ENCODE measurements around the gene FCHO1.
"Not testable (repeated sequence)": the region's sequence is repeated elsewhere in the genome, so short reads cannot be mapped to it uniquely, and the experiment has no call there.

FCHO1 gene

DNA sequence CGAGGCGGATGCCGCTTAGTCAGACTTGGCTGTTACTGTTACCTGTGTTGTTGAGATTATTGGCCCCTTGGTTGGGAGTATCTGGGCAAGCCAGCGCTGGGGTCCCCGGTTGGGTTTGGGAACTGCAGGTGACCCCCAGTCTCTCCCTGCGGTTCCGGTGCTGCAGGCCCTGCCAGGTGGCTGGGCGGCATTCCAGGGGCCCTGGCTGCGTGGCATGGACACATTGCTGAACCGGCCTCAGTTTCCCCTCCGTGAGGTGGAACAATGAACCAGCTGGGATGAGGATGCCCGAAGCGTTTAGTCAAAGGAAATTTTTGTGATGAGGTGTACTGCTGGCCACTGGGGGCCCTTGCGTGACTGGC, 44.2 kb downstream of the FCHO1 start:
- no peak for DNase-seq (ENCODE audit: low read depth)

DNA sequence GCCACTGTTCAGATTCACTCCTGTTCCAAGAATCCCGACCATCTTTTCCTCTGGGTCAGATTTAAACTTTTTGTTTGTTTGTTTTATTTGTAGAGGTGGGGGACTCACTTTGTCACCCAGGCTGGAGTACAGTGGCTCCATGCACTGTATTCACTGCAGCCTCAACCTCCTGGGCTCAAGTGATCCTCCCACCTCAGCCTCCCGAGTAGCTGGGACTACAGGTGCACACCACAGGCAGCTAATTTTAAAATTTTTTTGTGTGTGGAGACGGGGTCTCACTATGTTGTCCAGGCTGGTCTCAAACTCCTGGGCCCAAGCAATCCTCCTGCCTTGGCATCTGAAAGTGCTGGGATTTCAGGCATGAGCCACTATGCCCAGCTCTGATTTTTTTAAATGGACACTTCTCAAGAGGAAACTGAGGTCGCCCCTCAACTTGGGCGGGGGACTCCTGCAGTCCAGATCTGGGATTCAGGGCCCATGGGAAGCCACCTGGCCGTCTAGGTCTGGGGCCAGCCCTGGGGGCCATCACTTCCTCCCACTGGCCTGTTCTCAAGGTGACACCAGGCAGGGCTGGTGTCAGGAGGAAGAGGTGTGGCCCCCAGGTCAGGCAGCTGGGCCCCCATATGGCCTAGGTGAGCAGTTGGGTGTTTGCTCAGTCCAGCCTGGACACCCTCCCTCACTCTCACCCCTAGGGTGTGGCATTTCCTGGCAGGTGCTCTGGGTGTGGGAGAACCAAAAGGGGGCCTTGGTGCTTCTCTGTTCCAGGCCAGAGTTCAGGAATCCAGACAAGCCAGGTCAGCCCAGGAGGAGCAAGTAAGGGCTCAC, 44.9 kb downstream of the FCHO1 start:
- DNase-seq (ENCODE audit: low read depth), result no peak

DNA sequence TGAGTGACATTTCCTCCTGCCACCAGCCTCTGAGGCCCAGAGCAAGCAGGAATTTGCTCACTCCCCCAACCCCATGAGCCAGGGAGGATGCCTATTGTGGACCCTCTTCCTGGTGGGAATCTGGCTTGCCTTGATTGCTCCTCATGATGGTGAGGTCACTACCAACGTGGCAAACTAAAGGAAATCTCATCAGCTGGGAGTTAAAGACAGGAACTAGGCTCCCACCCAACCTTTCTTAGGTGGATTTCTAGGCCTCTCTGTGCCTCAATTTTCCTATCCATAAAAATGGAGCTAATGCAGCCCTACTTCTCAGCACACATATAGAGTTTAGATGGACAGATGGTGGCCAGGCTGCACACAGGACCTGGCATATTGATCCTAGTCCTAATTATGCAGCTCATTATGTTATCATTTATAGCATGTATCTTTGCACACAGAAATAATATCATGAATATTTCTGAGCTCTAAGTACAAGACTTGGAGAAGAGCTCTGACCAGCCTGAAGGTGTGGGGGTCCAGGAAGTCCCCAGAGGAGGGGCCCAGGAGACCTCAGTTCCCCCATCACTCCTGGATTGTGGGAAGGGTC, 45.7 kb downstream of the FCHO1 start:
- no peak for DNase-seq (ENCODE audit: low read depth)

DNA sequence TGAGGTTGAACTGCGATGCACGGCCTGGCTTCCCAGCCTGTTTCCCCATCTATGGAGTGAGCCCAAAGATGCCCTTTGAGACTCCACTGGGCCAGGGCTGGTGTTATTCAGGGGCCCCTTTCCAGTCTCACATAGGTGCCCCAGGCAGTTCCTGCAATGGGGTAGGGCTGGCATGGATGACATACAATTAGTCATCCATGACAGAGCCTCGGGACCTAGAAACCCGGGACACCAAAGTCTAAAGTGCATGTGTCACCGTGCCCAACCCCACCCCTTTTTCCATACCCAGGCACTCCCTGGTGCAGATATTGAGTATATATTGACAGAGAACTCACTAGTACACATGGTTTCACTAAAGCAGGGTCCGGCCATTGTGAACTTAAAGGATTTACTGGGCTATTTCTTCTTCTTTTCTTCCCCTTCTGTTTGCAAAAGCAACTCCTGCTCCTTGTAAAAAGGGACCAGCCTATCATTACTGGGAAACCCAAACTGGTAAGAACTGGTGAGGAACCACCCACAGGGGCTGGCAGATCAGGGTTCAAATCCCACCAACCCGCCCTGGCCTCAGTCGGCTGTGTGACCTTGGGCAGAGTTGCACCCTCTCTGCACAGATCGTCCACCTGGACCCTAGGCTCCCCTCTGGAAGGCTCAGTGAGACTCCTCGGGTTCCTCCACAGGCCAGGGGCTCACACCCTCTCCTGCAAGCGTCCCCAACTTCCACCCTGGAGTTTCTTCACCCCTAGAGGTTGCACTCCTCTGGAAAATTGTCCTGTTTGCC, 46.3 kb downstream of the FCHO1 start:
- peak; percentile 25 for DNase-seq (ENCODE audit: low read depth)

DNA sequence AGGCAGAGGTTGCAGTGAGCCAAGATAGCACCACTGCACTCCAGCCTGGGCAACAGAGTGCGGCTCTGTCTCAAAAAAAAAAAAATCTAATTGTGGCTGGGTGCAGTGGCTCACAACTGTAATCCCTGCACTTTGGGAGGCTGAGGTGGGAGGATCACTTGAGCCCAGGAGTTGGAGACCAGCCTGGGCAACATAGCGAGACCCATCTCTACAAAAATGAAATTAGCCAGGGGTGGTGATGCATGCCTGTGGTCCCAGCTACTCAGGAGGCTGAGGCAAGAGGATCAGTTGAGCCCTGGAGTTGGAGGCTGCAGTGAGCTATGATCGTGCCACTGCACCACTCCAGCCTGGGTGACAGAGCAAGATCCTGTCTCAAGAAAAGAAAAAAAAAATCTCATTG, 47.3 kb downstream of the FCHO1 start:
- DNase-seq (ENCODE audit: low read depth), result not testable (repeated sequence)

DNA sequence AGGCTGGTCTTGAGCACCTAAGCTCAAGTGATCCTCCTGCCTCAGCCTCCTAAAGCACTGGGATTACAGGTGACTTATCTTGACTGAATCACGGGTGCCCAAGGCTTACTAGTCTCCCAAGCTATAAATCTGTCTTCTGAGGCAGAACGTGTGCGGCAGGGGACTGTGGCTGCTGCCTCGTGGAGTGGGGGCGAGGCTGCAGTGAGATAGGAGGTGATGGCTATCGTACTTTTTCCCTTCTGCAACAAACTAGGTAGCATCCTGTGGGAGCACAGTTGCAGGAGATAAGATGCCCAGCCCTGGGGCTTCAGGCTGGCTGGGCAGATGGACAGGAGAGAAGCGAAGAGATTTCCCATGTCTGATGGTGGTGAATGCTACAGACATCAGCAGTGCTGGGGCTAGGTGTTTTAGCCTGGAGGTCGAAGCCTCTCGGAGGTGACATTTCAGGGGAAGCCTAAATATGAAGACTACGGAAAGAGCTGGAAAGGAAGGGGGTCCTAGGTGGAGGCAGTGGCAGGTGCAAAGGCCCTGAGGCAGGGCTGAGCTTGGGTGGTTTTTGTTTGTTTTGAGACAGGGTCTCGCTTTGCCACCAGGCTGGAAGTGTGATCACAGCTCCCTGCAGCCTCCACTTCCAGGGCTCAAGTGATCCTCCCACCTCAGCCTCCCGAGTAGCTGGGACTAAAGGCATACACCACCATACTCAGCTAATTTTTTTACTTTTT, 51.0 kb downstream of the FCHO1 start:
- DNase-seq (ENCODE audit: low read depth), result no peak

DNA sequence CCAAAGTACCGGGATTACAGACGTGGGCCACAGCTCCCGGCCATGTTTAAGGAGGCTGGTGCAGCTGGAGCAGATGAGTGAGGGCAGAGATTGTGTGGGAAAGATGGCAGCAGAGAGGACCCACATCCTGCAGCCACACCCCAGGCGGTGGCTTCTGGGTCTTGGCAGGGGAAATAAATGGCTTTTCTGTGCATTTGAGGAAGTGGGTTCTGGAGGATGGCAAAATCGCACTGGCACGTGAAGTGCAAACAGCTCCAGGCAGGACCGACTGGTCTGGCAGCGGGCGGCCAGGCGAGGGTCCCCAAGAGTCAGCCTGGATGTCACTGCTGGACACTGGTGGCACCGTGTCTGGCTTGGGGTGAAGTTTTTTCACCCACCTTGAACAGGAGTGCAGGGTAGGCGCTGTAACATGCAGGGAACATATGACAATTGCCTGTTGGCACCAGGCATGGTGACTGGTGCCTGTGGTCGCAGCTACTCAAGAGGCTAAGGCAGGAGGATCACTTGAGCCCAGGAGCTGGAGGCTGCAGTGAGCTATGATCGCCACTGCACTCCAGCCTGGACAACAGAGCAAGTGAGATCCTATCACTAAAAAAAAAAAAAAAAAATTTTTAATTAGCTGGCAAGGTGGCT, 52.1 kb downstream of the FCHO1 start:
- DNase-seq (ENCODE audit: low read depth), result no peak

DNA sequence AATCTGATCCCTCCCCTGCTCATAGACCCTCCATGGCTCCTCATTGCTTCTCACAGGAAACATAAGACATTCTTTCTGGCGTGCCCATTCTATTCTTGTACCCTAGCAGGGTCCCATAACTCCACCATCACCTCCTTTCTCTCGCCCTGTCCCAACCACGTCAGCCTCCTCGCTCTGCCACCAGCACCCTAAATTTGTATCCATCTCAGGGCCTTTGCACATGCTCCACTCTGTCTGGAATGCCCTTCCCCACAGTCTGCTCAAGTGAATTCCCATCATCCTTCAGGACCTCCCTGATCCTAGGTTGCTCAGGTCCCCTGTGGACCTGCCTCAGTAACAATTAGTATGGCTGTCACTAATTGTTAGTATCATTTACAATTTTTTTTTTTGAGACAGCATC, 54.1 kb downstream of the FCHO1 start:
- DNase-seq (ENCODE audit: low read depth), result no peak

DNA sequence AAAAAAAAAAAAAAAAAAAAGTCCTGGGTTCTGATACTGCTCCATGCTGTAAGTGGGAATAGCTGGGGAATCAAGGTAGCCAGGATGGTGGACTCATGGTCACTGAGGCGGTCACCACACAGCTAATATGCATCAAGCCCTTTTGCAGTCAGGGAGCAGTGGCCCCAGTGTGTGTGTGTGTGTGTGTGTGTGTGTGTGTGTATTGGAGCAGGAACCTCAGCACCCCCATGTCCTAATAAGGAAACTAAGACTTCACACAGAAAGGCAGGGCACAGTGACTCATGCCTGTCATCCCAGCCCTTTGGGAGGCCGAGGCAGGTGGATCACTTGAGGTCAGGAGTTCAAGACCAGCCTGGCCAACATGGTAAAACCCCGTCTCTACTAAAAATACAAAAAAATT, 55.7 kb downstream of the FCHO1 start:
- no peak for DNase-seq (ENCODE audit: low read depth)

DNA sequence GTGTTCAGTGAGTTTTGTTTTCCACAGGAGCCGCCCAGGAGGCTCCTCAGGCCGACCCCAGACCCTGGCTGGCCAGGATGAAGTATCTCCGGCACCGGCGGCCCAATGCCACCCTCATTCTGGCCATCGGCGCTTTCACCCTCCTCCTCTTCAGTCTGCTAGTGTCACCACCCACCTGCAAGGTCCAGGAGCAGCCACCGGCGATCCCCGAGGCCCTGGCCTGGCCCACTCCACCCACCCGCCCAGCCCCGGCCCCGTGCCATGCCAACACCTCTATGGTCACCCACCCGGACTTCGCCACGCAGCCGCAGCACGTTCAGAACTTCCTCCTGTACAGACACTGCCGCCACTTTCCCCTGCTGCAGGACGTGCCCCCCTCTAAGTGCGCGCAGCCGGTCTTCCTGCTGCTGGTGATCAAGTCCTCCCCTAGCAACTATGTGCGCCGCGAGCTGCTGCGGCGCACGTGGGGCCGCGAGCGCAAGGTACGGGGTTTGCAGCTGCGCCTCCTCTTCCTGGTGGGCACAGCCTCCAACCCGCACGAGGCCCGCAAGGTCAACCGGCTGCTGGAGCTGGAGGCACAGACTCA, 56.5 kb downstream of the FCHO1 start:
- no peak for DNase-seq (ENCODE audit: low read depth)

DNA sequence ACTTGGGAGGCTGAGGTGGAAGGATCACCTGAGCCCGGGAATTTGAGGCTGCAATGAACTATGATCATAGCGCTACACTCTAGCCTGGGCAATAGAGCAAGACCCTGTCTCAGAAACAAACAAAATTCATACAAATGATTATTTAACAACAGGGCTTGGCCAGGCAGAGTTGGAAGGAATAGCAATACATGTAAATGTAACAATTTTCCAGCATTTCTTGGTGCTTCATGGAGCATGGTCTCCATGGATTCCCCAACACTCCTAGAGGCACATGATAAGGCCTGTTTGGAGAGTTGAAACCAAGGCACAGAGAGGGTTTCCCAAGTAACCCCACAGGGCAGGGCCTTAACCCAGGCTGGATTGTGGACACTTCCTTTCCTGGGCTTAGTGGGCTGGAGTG, 59.8 kb downstream of the FCHO1 start:
- no peak for DNase-seq (ENCODE audit: low read depth)

DNA sequence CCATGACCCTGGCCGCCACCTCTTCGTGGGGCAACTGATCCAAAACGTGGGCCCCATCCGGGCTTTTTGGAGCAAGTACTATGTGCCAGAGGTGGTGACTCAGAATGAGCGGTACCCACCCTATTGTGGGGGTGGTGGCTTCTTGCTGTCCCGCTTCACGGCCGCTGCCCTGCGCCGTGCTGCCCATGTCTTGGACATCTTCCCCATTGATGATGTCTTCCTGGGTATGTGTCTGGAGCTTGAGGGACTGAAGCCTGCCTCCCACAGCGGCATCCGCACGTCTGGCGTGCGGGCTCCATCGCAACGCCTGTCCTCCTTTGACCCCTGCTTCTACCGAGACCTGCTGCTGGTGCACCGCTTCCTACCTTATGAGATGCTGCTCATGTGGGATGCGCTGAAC, 60.4 kb downstream of the FCHO1 start:
- no peak for DNase-seq (ENCODE audit: low read depth)

DNA sequence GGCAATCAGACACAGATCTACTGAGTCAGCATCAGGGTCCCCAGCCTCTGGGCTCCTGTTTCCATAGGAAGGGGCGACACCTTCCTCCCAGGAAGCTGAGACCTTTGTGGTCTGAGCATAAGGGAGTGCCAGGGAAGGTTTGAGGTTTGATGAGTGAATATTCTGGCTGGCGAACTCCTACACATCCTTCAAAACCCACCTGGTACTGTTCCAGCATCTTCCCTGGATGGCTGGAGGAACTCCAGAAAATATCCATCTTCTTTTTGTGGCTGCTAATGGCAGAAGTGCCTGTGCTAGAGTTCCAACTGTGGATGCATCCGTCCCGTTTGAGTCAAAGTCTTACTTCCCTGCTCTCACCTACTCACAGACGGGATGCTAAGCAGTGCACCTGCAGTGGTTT, 60.8 kb downstream of the FCHO1 start:
- no peak for DNase-seq (ENCODE audit: low read depth)

DNA sequence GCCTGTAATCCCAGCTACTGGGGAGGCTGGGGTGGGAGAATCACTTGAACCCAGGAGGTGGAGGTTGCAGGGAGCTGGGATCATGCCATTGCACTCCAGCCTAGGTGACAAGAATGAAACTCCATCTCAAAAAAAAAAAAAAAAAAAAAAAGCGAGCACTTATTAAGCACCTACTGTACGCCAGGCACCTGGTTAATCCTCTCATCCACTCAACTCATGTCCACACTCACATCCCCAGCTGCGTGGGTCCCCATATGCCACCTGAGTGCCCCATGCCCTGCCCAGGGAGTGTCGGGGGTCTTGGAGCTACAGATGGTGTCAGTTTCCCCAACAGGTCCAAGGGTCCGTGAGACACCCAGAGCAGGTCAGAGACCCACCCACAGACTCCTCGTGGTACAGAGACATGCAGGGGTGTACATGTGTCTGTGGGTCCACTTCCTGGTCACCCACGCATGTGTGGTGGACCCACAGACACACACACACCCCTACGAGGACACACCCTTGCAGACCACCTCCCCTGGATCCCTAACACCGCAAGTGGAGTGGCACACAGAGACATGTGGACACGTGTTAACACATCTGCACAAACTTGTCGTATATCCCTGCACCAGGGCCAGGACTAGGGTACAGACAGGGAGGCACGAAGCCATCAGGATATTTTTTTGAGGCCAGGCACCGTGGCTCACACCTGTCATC, 66.5 kb downstream of the FCHO1 start:
- no peak for DNase-seq (ENCODE audit: low read depth)

DNA sequence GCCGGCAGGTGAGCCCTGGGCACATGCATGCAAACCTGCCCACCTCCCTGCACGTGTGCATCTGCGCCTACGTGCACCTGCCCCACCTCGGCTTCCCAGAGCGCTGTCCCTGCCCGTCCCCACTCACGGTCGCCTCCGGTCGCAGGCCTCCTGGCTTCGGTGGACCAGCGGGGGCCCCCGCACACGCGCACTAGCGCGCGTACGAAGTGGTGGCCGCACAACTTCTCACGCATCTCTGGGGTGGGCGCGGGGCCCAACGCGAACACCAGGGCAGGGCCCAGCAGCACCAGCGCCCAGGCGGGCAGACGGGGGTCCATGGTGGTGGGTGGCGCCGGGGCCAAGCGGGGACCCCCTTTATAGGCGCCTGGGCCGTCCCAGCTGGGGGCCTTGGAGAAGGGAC, 69.9 kb downstream of the FCHO1 start, which contains the start of gene INSL3:
Gene INSL3 (minus strand): TSS at position 330 of the 400 bp plus-strand sequence. CDS start 13 bp downstream, at position 317.
- DNase-seq (ENCODE audit: low read depth), result no peak

DNA sequence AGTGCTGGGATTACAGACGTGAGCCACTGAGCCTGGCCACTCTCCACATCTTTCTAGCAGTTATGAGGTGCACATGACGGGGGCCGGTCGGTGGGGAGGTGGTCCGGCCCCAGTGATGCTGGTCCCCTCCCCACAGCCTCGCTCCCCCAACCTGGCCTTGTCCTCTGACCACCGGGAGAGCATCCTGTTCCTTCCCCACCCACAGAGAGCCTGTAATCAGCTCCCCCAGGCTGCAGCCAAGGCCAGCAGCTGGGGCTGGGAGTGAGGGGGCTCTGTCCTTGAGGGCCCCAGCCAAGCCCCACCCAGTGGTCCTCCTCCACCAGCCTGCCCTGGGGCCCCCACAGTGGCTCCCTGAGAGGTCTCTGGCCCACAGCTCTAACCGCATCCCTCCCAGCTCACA, 73.1 kb downstream of the FCHO1 start:
- no peak for DNase-seq (ENCODE audit: low read depth)

DNA sequence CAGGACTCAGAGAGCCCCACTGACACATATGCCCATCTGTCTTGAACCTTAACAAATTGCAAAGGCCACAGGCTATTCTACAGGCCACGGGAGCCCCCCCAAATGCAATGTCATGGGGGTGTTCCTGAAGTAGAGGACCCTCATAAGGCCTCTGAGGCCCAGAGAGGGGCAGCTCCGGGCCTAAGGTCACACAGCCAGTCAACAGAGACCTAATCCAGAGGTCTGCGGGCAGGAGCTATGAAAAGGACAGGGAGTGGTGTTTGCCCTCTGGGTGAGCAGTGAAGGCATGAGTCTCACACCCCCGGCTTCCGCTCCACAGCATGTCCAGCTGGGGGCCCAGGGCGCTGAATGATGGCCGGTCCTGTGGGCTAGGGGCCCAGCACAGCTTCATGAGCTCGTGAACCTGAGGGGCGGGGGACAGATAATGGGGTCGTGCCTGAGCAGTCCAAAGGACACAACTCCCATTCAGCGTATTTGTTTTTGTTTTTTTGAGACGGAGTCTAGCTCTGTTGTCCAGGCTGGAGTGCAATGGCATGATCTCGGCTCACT, 75.3 kb downstream of the FCHO1 start:
- DNase-seq (ENCODE audit: low read depth), result no peak

DNA sequence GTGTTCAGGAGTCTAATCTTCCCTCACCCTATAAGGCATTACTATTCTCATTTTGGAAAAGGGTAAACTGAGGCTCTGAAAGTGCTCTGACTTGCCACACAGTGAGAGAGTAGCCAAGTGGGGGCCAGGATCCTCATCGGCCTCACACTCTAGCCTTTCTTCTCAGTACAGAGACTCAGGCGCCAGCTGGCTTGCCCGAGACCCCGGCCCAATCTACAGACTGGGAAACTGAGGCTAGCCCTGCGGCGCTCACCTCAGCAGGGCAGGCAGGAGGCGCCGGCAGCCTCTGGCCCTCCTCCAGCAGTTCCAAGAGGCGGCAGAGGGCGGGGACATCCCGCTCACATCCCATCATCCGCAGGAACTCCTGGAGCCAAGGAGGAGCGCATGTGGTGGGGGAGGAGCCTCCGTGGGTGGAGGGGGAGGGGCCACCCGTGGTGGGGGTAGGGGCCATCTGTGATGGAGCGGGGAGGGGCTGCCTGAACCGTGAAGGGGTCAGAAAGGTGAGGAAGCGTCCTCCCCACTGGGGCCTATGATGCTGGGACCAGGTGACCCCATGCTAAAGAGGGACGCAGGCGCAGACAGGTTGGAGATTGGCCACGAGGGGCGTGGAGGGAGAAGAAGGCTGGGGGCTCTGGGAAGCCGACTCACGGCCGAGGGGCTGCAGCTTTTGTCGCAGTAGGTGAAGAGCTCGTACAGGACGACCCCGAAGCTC, 78.7 kb downstream of the FCHO1 start:
- DNase-seq (ENCODE audit: low read depth), result no peak

DNA sequence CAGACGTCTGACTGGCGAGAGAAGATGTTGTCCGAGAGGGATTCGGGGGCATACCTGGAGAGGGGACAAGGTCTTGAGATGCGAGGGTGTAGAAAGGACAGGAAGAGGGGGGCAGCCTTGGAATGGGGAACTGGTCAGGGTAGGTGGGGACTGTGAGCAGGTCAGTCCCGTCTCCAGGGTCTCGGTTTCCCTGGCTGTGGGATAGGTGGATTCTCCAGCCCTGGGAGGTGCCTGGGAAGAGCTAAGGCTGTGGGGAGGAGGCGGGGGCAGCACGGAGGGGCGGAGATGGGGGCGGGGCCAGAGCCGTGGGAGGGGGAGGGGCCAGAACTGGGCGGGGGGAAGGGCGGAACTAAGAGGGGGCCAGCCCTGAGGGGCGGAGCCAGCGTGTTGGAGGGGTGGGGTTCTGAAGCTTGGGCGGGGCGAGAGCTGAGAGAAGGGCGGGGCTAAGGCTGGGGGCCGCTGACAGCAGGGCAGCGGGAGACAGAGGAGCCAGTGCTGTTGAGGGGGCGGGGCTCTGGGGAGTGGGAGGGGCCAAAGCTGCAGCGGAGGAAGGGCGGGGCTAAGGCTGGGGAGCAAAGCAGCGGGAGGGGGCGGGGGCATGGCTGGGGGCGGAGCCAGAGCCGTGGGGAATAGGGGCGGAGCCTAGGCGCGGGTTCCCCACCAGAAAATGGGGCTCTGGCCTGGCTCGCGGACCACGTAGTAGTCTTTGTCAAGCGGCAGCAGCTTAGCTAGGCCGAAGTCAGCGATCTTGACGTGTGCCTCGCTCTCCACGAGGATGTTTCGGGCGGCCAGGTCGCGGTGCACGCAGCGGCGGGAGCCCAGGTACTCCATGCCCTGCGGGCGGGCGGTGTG, 79.5 kb downstream of the FCHO1 start:
- peak; percentile 38 for DNase-seq (ENCODE audit: low read depth)

Measured in stimulated activated CD8-positive, alpha-beta memory T cell treated with anti-CD3 and anti-CD28 coated beads, Interleukin-4, amount 100 ng/mL, for 24 hours (primary cell).